Measurements from ENCODE around the gene MACROD2.

- no peak for TF ChIP-seq CTCF (conservative IDR thresholded peaks at IDR 0.05 in 1 of 2, IDR thresholded peaks at IDR 0.05 in 1 of 2; ENCODE audit: extremely low read depth in 1 of 2, insufficient read depth in 1 of 2, low read depth in 1 of 2, low read length in 2 of 2)
- no peak for TF ChIP-seq EZH2 (IDR thresholded peaks at IDR 0.05; ENCODE audit: borderline replicate concordance, low read length)
These were observed 692.7 kb downstream of the MACROD2 start for GRCh38 chr20:14688005-14688404.

All from mammary epithelial cell (primary cell).